KMS-11 (cell line): ENCODE data around the gene KASH5.
A peak's percentile ranks its signal among the peaks of the same experiment; 100 is the strongest.

Source experiments
- H2AFZ ChIP-seq: fragments of 200-600 bp; sonication (generic); 2 replicates; pipeline ENCODE4 v1.6.1; 2016; ENCODE audit warnings: antibody characterized with exemption, mixed run types, low read depth
- H3K27ac ChIP-seq: fragments of 200-600 bp; sonication (generic); 2 replicates; pipeline ENCODE4 v1.6.1; 2016; ENCODE audit warnings: mild to moderate bottlenecking, mixed run types
- H3K27me3 ChIP-seq: fragments of 200-600 bp; sonication (generic); 2 replicates; pipeline ENCODE4 v1.6.1; 2017; ENCODE audit warnings: mild to moderate bottlenecking, low read depth, mixed run types, moderate library complexity; ENCODE audit not compliant: insufficient read depth
- H3K36me3 ChIP-seq: fragments of 200-600 bp; sonication (generic); 2 replicates; pipeline ENCODE4 v1.6.1; 2017; ENCODE audit warnings: mild to moderate bottlenecking, mixed run types; ENCODE audit not compliant: insufficient read depth
- H3K4me1 ChIP-seq: fragments of 200-600 bp; sonication (generic); 2 replicates; pipeline ENCODE4 v1.6.1; 2016; ENCODE audit warnings: mild to moderate bottlenecking, low read depth, mixed run types; ENCODE audit not compliant: poor library complexity, severe bottlenecking
- H3K4me2 ChIP-seq: fragments of 200-600 bp; sonication (generic); 2 replicates; pipeline ENCODE4 v1.7.0; 2016; ENCODE audit warnings: mild to moderate bottlenecking, mixed run types
- H3K4me3 ChIP-seq: fragments of 200-600 bp; sonication (generic); IDR thresholded peaks from 2 replicates; pipeline ENCODE4 v1.6.1; 2017; ENCODE audit warnings: low read depth, low read length, mixed read lengths; ENCODE audit not compliant: insufficient read depth
- H3K79me2 ChIP-seq: fragments of 200-600 bp; sonication (generic); 2 replicates; pipeline ENCODE4 v1.6.1; 2016; ENCODE audit warnings: low read depth, mixed run types; ENCODE audit not compliant: insufficient read depth
- H3K9ac ChIP-seq: fragments of 200-600 bp; sonication (generic); 2 replicates; pipeline ENCODE4 v1.6.1; 2016; ENCODE audit warnings: mild to moderate bottlenecking, mixed run types
- H4K20me1 ChIP-seq: fragments of 200-600 bp; sonication (generic); 2 replicates; pipeline ENCODE4 v1.6.1; 2016; ENCODE audit warnings: mild to moderate bottlenecking, mixed run types; ENCODE audit not compliant: insufficient read depth
- TF ChIP-seq, protein P1 (sequence below): fragments of 200-600 bp; sonication (generic); conservative IDR thresholded peaks from 2 replicates; pipeline ENCODE4 v1.6.1; 2017; ENCODE audit warnings: low read depth, mild to moderate bottlenecking, antibody characterized with exemption, low read length, moderate library complexity, mixed read lengths

KASH5 gene

GRCh38 chr19:49434907-49435583 lies 47.0 kb downstream of the KASH5 start:
- no peaks in the 10 kb centered on the region for H3K79me2 ChIP-seq

GRCh38 chr19:49435670-49436069 lies 47.6 kb downstream of the KASH5 start:
- Histone ChIP-seq H3K27me3 (peaks cover 91% of the 10 kb centered on the region), H3K27ac (no peak overlapping the region)
- TF ChIP-seq, protein P1, sequence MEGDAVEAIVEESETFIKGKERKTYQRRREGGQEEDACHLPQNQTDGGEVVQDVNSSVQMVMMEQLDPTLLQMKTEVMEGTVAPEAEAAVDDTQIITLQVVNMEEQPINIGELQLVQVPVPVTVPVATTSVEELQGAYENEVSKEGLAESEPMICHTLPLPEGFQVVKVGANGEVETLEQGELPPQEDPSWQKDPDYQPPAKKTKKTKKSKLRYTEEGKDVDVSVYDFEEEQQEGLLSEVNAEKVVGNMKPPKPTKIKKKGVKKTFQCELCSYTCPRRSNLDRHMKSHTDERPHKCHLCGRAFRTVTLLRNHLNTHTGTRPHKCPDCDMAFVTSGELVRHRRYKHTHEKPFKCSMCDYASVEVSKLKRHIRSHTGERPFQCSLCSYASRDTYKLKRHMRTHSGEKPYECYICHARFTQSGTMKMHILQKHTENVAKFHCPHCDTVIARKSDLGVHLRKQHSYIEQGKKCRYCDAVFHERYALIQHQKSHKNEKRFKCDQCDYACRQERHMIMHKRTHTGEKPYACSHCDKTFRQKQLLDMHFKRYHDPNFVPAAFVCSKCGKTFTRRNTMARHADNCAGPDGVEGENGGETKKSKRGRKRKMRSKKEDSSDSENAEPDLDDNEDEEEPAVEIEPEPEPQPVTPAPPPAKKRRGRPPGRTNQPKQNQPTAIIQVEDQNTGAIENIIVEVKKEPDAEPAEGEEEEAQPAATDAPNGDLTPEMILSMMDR = no peak

More at GRCh38 chr19:49434907-49435583, 47.0 kb downstream of the KASH5 start:
- Histone ChIP-seq H2AFZ (no peak overlapping the region), H3K36me3 (no peaks in the 10 kb centered on the region), H3K4me2 (no peak overlapping the region), H3K4me3 (no peak overlapping the region), H3K9ac (no peak overlapping the region), H3K27me3 (peaks cover 91% of the 10 kb centered on the region), H3K27ac (no peak overlapping the region), H4K20me1 (no peaks in the 10 kb centered on the region), H3K4me1 (peaks cover 3% of the 10 kb centered on the region)
- TF ChIP-seq, protein P1 = no peak

GRCh38 chr19:49436381-49437017 lies 48.5 kb downstream of the KASH5 start:
- Histone ChIP-seq H3K27me3 (peaks cover 98% of the 10 kb centered on the region), H3K79me2 (no peaks in the 10 kb centered on the region), H3K27ac (no peak overlapping the region), H3K4me2 (no peak overlapping the region; the same call in 1 of the 2 replicates), H3K36me3 (no peaks in the 10 kb centered on the region), H3K4me1 (peaks cover under 1% of the 10 kb centered on the region), H3K4me3 (no peak overlapping the region), H3K9ac (no peak overlapping the region), H2AFZ (peak overlapping the region; percentile 1; the same call in 1 of the 2 replicates), H4K20me1 (no peaks in the 10 kb centered on the region)
- TF ChIP-seq, protein P1 = no peak

More at GRCh38 chr19:49435670-49436069, 47.6 kb downstream of the KASH5 start:
- Histone ChIP-seq H3K4me2 (no peak overlapping the region), H3K4me1 (no peaks in the 10 kb centered on the region), H3K9ac (no peak overlapping the region), H2AFZ (no peak overlapping the region), H3K36me3 (no peaks in the 10 kb centered on the region), H3K4me3 (no peak overlapping the region), H3K79me2 (no peaks in the 10 kb centered on the region), H4K20me1 (no peaks in the 10 kb centered on the region)

GRCh38 chr19:49437231-49437630 lies 49.2 kb downstream of the KASH5 start:
- Histone ChIP-seq H3K4me2 (no peak overlapping the region), H3K4me3 (no peak overlapping the region), H3K27ac (no peak overlapping the region), H3K9ac (no peak overlapping the region), H3K36me3 (no peaks in the 10 kb centered on the region), H3K27me3 (peaks cover 99% of the 10 kb centered on the region), H3K4me1 (peaks cover 7% of the 10 kb centered on the region), H3K79me2 (no peaks in the 10 kb centered on the region), H2AFZ (no peak overlapping the region), H4K20me1 (no peaks in the 10 kb centered on the region)
- TF ChIP-seq, protein P1 = no peak
